ENCODE data around the gene CELA3A. TPM values are rescaled to one million over a fixed set of nuclear protein-coding genes. Genes with fewer than 3 reads are reported as not detected.
"Not testable (repeated sequence)": the region's sequence is repeated elsewhere in the genome, so short reads cannot be mapped to it uniquely, and the experiment has no call there.

CELA3A gene
- total and polyA plus RNA-seq, 2 donors = 0.19 to 5.2 TPM

DNA sequence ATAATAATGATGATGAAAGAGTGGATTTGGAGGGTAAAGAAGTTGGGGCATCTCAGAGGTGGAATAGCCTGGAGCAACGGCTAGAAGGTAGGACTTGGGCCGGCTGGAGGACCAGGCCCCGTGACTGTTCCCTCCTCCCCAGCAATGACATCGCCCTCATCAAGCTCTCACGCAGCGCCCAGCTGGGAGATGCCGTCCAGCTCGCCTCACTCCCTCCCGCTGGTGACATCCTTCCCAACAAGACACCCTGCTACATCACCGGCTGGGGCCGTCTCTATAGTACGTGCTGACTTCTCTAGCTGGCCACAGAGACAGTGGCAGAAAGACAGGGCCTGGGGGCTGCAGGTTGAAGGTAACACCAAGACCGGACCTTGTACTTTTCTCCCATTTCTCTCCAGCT is 5.3 kb downstream of the CELA3A start:
- H3K4me3 ChIP-seq (ENCODE audit: low read length in 2 of 2); H3K27me3 ChIP-seq (ENCODE audit: control insufficient read depth in 2 of 2, insufficient read depth in 1 of 2, low read length in 1 of 2); H3K36me3 ChIP-seq (ENCODE audit: control insufficient read depth in 2 of 2, insufficient read depth in 2 of 2, low read length in 1 of 2); H3K4me1 ChIP-seq (ENCODE audit: control insufficient read depth in 2 of 2, insufficient read depth in 2 of 2, low read length in 2 of 2); H3K9me3 ChIP-seq (ENCODE audit: control insufficient read depth in 2 of 2, insufficient read depth in 1 of 2, low read length in 1 of 2); DNase-seq (ENCODE audit: low read depth in 6 of 9, low spot score in 9 of 9); H3K27ac ChIP-seq (ENCODE audit: low read depth in 1 of 2, low read length in 1 of 2): not testable (repeated sequence)
- WGBS = 95% methylated on average over 13 of the region's 13 CpGs

DNA sequence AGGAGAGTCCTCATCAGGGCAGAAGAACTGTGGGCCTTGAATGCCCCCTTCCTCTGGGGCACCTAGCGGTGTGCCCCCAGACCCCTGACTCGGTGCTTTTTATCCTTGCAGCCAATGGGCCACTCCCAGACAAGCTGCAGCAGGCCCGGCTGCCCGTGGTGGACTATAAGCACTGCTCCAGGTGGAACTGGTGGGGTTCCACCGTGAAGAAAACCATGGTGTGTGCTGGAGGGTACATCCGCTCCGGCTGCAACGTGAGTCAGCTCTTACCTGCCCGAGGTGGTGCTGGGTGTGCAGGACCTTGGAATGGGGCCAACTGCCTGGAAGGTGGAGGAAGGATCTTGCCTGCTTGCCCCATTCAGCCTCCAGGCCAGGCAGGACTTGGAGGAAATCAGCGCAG is 5.8 kb downstream of the CELA3A start:
- 97% methylated on average over 9 of the region's 10 CpGs for WGBS
- H3K9me3 ChIP-seq (ENCODE audit: control insufficient read depth in 2 of 2, insufficient read depth in 1 of 2, low read length in 1 of 2); H3K27ac ChIP-seq (ENCODE audit: low read depth in 1 of 2, low read length in 1 of 2); H3K4me3 ChIP-seq (ENCODE audit: low read length in 2 of 2); H3K36me3 ChIP-seq (ENCODE audit: control insufficient read depth in 2 of 2, insufficient read depth in 2 of 2, low read length in 1 of 2); DNase-seq (ENCODE audit: low read depth in 6 of 9, low spot score in 9 of 9); H3K27me3 ChIP-seq (ENCODE audit: control insufficient read depth in 2 of 2, insufficient read depth in 1 of 2, low read length in 1 of 2); H3K4me1 ChIP-seq (ENCODE audit: control insufficient read depth in 2 of 2, insufficient read depth in 2 of 2, low read length in 2 of 2): not testable (repeated sequence)

DNA sequence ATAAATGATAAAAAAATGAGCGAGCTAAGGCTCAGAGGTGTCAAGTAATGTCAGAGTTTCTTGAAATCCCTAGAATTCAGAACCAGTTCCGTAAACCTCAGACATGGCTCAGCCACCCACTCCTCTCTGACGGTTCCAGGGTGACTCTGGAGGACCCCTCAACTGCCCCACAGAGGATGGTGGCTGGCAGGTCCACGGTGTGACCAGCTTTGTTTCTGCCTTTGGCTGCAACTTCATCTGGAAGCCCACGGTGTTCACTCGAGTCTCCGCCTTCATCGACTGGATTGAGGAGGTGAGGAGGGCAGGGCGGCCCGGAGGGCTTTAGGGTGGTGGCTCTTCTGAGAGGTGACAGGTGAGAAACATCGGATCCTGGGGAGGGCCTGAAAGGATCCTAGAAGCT is 8.1 kb downstream of the CELA3A start:
- not testable (repeated sequence) for DNase-seq (ENCODE audit: low read depth in 6 of 9, low spot score in 9 of 9); H3K4me1 ChIP-seq (ENCODE audit: control insufficient read depth in 2 of 2, insufficient read depth in 2 of 2, low read length in 2 of 2); H3K4me3 ChIP-seq (ENCODE audit: low read length in 2 of 2); H3K36me3 ChIP-seq (ENCODE audit: control insufficient read depth in 2 of 2, insufficient read depth in 2 of 2, low read length in 1 of 2); H3K27me3 ChIP-seq (ENCODE audit: control insufficient read depth in 2 of 2, insufficient read depth in 1 of 2, low read length in 1 of 2); H3K27ac ChIP-seq (ENCODE audit: low read depth in 1 of 2, low read length in 1 of 2); H3K9me3 ChIP-seq (ENCODE audit: control insufficient read depth in 2 of 2, insufficient read depth in 1 of 2, low read length in 1 of 2)
- WGBS = 88% methylated on average over 10 of the region's 11 CpGs

DNA sequence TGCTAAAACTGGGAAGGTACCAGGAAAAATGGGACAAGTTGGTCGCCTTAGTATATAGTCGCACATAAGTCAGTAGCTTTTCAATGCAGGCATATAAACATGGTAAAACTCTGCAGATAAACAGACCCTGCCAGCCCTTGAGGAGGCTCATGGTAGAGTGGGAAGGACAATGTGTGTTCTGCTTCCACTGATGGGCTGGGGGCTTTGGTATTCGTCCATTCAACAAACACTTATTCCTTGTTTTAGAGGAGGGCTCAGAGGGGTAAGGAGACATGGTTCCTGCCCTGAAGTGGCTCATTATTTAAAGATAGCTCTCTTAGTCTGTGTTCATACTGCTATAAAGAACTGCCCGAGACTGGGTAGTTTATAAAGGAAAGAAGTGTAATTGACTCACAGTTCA is 11.3 kb downstream of the CELA3A start:
- not testable (repeated sequence) for DNase-seq (ENCODE audit: low read depth in 6 of 9, low spot score in 9 of 9); H3K4me3 ChIP-seq (ENCODE audit: low read length in 2 of 2); H3K27me3 ChIP-seq (ENCODE audit: control insufficient read depth in 2 of 2, insufficient read depth in 1 of 2, low read length in 1 of 2); H3K27ac ChIP-seq (ENCODE audit: low read depth in 1 of 2, low read length in 1 of 2); H3K36me3 ChIP-seq (ENCODE audit: control insufficient read depth in 2 of 2, insufficient read depth in 2 of 2, low read length in 1 of 2); H3K4me1 ChIP-seq (ENCODE audit: control insufficient read depth in 2 of 2, insufficient read depth in 2 of 2, low read length in 2 of 2); H3K9me3 ChIP-seq (ENCODE audit: control insufficient read depth in 2 of 2, insufficient read depth in 1 of 2, low read length in 1 of 2)
- 88% methylated on average over 4 of the region's 4 CpGs for WGBS

DNA sequence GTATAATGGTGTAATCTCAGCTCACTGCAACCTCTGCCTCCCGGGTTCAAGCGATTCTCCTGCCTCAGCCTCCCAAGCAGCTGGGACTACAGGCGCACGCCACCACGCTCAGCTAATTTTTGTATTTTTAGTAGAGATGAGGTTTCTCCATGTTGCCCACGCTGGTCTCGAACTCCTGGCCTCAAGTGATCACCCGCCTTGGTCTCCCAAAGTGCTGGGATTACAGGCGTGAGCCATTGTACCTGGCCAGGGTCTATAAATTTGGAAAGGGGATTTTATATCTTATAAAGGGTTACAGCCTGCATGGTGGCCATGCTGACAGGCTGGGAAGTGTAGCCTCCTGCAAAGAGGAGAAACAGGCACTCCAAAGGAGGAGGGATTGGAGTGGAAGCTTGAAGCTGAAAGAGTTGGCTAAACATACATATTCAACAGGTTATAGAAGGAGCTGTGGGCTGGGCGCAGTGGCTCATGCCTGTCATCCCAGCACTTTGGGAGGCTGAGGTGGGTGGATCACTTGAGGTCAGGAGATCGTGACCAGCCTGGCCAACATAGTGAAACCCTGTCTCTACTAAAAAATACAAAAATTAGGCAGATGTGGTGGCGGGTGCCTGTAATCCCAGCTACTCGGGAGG is 13.2 kb downstream of the CELA3A start:
- not testable (repeated sequence) for H3K27ac ChIP-seq (ENCODE audit: low read depth in 1 of 2, low read length in 1 of 2); DNase-seq (ENCODE audit: low read depth in 6 of 9, low spot score in 9 of 9); H3K4me3 ChIP-seq (ENCODE audit: low read length in 2 of 2); H3K36me3 ChIP-seq (ENCODE audit: control insufficient read depth in 2 of 2, insufficient read depth in 2 of 2, low read length in 1 of 2); H3K27me3 ChIP-seq (ENCODE audit: control insufficient read depth in 2 of 2, insufficient read depth in 1 of 2, low read length in 1 of 2); H3K4me1 ChIP-seq (ENCODE audit: control insufficient read depth in 2 of 2, insufficient read depth in 2 of 2, low read length in 2 of 2); H3K9me3 ChIP-seq (ENCODE audit: control insufficient read depth in 2 of 2, insufficient read depth in 1 of 2, low read length in 1 of 2)
- 92% methylated on average over 13 of the region's 13 CpGs for WGBS

DNA sequence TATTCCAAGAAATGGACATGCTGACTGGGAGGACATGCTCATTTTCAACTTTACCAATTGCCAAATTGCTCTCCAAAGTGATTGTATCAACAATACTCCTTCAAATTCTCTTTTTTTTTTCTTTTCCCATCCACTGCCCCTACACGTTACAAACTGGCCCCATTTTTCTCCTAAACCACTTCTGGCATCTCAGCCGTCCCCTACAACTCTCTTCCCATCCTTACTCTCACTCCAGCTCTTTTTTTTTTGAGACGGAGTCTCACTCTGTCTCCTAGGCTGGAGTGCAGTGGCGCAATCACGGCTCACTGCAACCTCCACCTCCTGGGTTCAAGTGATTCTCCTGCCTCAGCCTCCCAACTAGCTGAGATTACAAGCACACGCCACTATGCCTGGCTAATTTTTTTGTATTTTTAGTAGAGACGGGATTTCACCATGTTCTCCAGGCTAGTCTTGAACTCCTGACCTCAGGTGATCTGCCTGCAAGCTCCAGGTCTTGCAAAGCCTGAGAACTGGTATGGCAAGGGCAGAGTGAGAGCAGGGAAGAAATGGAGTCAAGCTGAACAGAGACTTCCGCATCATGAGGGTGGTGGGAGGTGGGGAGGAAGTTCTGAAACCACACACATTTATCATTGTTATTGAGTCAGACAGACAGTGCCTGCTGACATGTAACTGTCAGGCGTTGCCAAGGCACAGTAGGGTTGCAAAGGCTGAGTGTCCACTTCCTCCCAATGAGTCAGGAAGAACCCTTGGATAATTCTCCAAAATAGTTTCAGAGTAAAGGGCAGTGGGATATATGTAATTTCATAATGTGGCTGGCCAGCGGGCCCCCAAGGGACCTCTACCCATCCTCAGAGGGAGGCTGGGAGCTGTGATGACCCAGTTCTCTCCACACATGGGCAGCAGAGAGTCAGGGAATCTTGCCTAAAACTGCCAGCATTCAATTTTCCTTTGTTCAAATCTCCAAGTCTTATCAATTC is 17.4 kb downstream of the CELA3A start:
- Histone ChIP-seq H3K27ac (ENCODE audit: low read depth in 1 of 2, low read length in 1 of 2) (peak overlapping the region; percentile 61 to 71), H3K4me1 (ENCODE audit: control insufficient read depth in 2 of 2, insufficient read depth in 2 of 2, low read length in 2 of 2) (peaks cover under 1 to 16% of the 10 kb centered on the region in 2 donors), H3K4me3 (ENCODE audit: low read length in 2 of 2) (no peak overlapping the region), H3K9me3 (ENCODE audit: control insufficient read depth in 2 of 2, insufficient read depth in 1 of 2, low read length in 1 of 2) (no peaks in the 10 kb centered on the region), H3K36me3 (ENCODE audit: control insufficient read depth in 2 of 2, insufficient read depth in 2 of 2, low read length in 1 of 2) (no peaks in the 10 kb centered on the region), H3K27me3 (ENCODE audit: control insufficient read depth in 2 of 2, insufficient read depth in 1 of 2, low read length in 1 of 2) (no peaks in the 10 kb centered on the region)
- 52% methylated on average over 10 of the region's 10 CpGs for WGBS
- peak in 6 of 9 donors; percentile 48 to 85 (median 66) for DNase-seq (ENCODE audit: low read depth in 6 of 9, low spot score in 9 of 9)

DNA sequence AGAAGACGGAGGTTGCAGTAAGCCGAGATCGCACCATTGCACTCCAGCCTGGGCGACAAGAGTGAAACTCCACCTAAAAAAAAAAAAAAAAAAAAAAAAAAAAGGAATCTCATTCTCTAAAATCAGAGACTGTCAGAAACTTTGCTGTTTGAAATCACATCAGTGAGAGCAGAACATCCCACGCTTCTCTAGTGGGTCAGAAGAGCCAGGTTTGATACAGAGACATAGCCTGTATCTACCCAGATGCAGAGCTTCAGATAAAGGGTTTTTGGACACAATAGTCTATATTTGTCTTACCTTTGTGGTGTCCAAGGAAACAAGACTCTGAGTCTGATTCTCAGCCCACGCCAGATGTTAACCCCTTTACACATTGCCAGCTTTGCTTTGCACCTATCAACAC is 19.6 kb downstream of the CELA3A start:
- no peak for DNase-seq (ENCODE audit: low read depth in 6 of 9, low spot score in 9 of 9)
- no peaks in the 10 kb centered on the region for H3K36me3 ChIP-seq (ENCODE audit: control insufficient read depth in 2 of 2, insufficient read depth in 2 of 2, low read length in 1 of 2)
- no peaks in the 10 kb centered on the region for H3K27me3 ChIP-seq (ENCODE audit: control insufficient read depth in 2 of 2, insufficient read depth in 1 of 2, low read length in 1 of 2)
- H3K4me3 ChIP-seq (ENCODE audit: low read length in 2 of 2) = no peak overlapping the region
- H3K4me1 ChIP-seq (ENCODE audit: control insufficient read depth in 2 of 2, insufficient read depth in 2 of 2, low read length in 2 of 2) = peaks cover 4 to 30% of the 10 kb centered on the region in 2 donors
- 95% methylated on average over 6 of the region's 6 CpGs for WGBS
- no peak overlapping the region for H3K27ac ChIP-seq (ENCODE audit: low read depth in 1 of 2, low read length in 1 of 2)
- no peaks in the 10 kb centered on the region for H3K9me3 ChIP-seq (ENCODE audit: control insufficient read depth in 2 of 2, insufficient read depth in 1 of 2, low read length in 1 of 2)

DNA sequence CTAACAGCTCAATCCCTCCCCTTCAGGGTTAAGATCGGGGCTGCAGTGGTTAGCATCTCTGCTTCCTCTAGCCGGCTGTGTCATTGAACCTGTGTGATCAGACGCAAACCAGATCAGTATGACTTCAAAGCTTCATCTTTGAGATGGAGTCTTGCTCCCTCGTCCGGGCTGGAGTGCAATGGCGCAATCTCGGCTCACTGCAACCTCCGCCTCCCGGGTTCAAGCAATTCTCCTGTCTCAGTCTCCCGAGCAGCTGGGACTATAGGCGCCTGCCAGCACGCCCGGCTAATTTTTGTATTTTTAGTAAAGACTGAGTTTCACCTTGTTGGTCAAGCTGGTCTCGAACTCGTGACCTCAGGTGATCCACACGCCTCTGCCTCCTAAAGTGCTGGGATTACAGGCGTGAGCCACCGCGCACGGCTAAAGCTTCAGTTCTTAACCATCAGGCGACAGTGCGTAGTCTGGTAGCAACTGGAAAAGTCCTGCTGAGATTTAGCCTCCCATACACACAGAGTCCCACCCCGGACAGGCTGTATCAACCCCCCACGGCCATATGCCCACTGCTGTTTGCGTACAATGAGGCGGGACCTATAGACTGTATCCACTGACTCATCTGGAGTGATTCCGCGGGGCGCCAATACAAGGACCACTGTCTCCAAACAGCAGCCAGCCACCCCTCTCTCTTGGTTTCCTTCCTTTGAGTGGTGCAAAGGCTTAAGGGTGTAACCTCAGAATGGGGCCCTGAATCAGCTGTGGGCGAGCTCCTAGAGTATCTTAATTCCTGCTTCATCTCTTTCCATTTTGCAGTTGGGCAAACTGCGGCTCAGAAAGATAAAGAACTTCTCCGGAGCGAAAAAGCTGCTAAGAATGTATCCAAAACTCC is 23.3 kb downstream of the CELA3A start:
- Histone ChIP-seq H3K9me3 (ENCODE audit: control insufficient read depth in 2 of 2, insufficient read depth in 1 of 2, low read length in 1 of 2) (no peaks in the 10 kb centered on the region), H3K36me3 (ENCODE audit: control insufficient read depth in 2 of 2, insufficient read depth in 2 of 2, low read length in 1 of 2) (no peaks in the 10 kb centered on the region), H3K4me3 (ENCODE audit: low read length in 2 of 2) (peak overlapping the region; percentile 63 to 98), H3K4me1 (ENCODE audit: control insufficient read depth in 2 of 2, insufficient read depth in 2 of 2, low read length in 2 of 2) (peaks cover 4 to 29% of the 10 kb centered on the region in 2 donors), H3K27ac (ENCODE audit: low read depth in 1 of 2, low read length in 1 of 2) (peak overlapping the region; percentile 96 to 98), H3K27me3 (ENCODE audit: control insufficient read depth in 2 of 2, insufficient read depth in 1 of 2, low read length in 1 of 2) (no peaks in the 10 kb centered on the region)
- WGBS = 1% methylated on average over 33 of the region's 33 CpGs
- peak in 7 of 9 donors; percentile 68 to 95 (median 71) for DNase-seq (ENCODE audit: low read depth in 6 of 9, low spot score in 9 of 9)
